Measurements from ENCODE around the gene TRIP10. TPM values are rescaled to one million over a fixed set of nuclear protein-coding genes. Genes with fewer than 3 reads are reported as not detected.

The TRIP10 gene
- total and polyA plus RNA-seq, 2 of the 8 experiments (the other 6 are each of a cell fraction or from before 2014, with no cell fraction given) = 27.8 to 69.5 TPM

DNA sequence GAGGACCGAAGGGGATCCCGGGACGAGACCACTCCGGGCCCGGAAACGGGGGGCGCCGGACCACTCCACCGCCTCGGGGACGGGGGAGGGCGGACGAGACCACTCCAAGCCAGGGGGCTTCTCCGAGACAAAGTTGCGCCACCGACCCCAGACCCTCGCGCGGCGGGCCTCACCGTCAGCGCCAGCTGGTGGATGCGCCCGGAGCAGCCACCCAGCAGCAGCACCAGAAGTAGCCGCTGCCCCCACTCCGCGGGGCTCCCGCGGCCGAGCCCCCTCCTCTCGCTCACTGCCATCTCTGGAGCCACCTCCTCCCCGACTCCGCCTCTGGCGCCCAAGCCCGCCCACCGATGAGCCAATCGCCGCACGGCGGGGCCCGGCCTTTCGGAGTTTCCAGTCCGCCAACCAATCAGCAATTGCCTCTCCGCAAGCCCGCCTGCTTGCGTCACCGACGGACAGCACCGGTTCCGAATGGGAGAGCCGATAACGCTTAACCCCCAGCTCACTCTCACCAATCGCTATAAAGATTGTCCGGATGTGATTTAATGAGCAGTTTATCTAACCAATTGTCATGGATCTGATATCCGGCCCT lies 2.1 kb upstream of the TRIP10 start, which contains the start of gene GPR108:
TSS of gene GPR108 (minus strand) at position 297 of the 589 bp plus-strand sequence. CDS start at position 293, 4 bp downstream.
- POLR2A ChIA-PET (ENCODE audit: partially characterized antibody) = interaction anchor here (0.6 to 9.7 kb wide), 15 partner anchors 9 to 461 kb away, joined by 3 to 110 read pairs (median 3); partner anchors contain the start of genes SH2D3A, TNFSF9 and VAV1
- peak within 1 kb of the TSS; percentile 78 to 87 for H3K4me2 ChIP-seq (ENCODE audit: insufficient read depth in 1 of 2, low read depth in 2 of 2, low read length in 2 of 2)
- H3K36me3 ChIP-seq (ENCODE audit: control insufficient read depth in 2 of 4, insufficient read depth in 4 of 4, low read length in 3 of 4) = peaks cover 0 to 4% (median 0%) of the 10 kb centered on the region in 4 experiments; a peak in 2 of 8 replicates
- H3K23me2 ChIP-seq (ENCODE audit: low read depth, low read length) = peaks cover 17% of the 10 kb centered on the region
- H3K27ac ChIP-seq (ENCODE audit: low read depth, low read length) = peak within 1 kb of the TSS; percentile 97
- H3K14ac ChIP-seq (ENCODE audit: insufficient read length) = no peak within 1 kb of the TSS
- CTCF ChIA-PET (ENCODE audit: partially characterized antibody) = interaction anchor here (0.9 to 4.7 kb wide), 15 partner anchors 14 to 221 kb away, joined by 3 to 31 read pairs (median 4); partner anchors contain the start of genes C3 and VAV1
- peak within 1 kb of the TSS; percentile 88 for H4K5ac ChIP-seq (ENCODE audit: insufficient read length, low read depth, low read length)
- H3K23ac ChIP-seq (ENCODE audit: insufficient read length) = no peak within 1 kb of the TSS
- H3K4me1 ChIP-seq (replicated peaks in 1 of 4; ENCODE audit: control insufficient read depth in 3 of 4, insufficient read depth in 4 of 4, low read length in 3 of 4) = peaks cover 4 to 28% (median 16%) of the 10 kb centered on the region in 4 experiments
- H2BK15ac ChIP-seq (ENCODE audit: low read length) = peak within 1 kb of the TSS; percentile 65; the same call in 1 of the 2 replicates
- H3K9ac ChIP-seq (replicated peaks in 1 of 4; ENCODE audit: extremely low read depth in 1 of 4, low read depth in 3 of 4, low read length in 3 of 4) = peak within 1 kb of the TSS; percentile 73 to 93 (median 88)
- H3K79me1 ChIP-seq (ENCODE audit: low read depth, low read length) = peaks cover 5% of the 10 kb centered on the region
- peak within 1 kb of the TSS; percentile 94 for H2BK5ac ChIP-seq (ENCODE audit: low read depth, low read length)
- FAIRE-seq (no peak), DNase-seq (ENCODE audit: low read depth in 1 of 2, low spot score in 2 of 2) (peak; percentile 99)
- H3K79me2 ChIP-seq (ENCODE audit: control insufficient read depth in 1 of 2, insufficient read depth in 2 of 2, low read length in 2 of 2) = peaks cover 0 to 13% of the 10 kb centered on the region in 2 experiments; a peak in 1 of 4 replicates
- peak within 1 kb of the TSS; percentile 13 for H3K4ac ChIP-seq (replicated peaks; ENCODE audit: insufficient read length, low read depth, low read length)
- peak within 1 kb of the TSS; percentile 91 for H2BK12ac ChIP-seq (ENCODE audit: low read depth, low read length)
- peak within 1 kb of the TSS; percentile 78 for H3K18ac ChIP-seq (ENCODE audit: extremely low read depth, low read length)
- H3K56ac ChIP-seq (replicated peaks; ENCODE audit: insufficient read length, low read depth, low read length) = peak within 1 kb of the TSS; percentile 63
- H4K91ac ChIP-seq (replicated peaks; ENCODE audit: insufficient read length, low read length) = peak within 1 kb of the TSS; percentile 92
- H4K20me1 ChIP-seq (replicated peaks in 1 of 2; ENCODE audit: control insufficient read depth in 1 of 2, insufficient read depth in 2 of 2, low read length in 2 of 2) = peaks cover 0 to 1% of the 10 kb centered on the region in 2 experiments
- H2AK5ac ChIP-seq (ENCODE audit: low read depth, low read length) = no peak within 1 kb of the TSS
- H3K9me3 ChIP-seq (ENCODE audit: insufficient read depth in 2 of 2, low read depth in 1 of 2, low read length in 1 of 2) = no peaks in the 10 kb centered on the region
- peak within 1 kb of the TSS; percentile 16; the same call in 1 of the 2 replicates for H2AFZ ChIP-seq (ENCODE audit: low read length)
- H3K27me3 ChIP-seq (replicated peaks in 1 of 4; ENCODE audit: control insufficient read depth in 3 of 4, extremely low read depth in 1 of 4, insufficient read depth in 3 of 4, low read length in 3 of 4) = no peaks in the 10 kb centered on the region
- 1% methylated on average over 24 of the region's 55 CpGs; no CpG with 5 or more reads in 1 of the 2 experiments for WGBS, 2 experiments (ENCODE audit: extremely low coverage in 1 of 2, insufficient coverage in 1 of 2, insufficient read length in 1 of 2, insufficient replicate concordance in 2 of 2, low coverage in 1 of 2, low lambda C conversion rate in 2 of 2, missing lambda C conversion rate in 1 of 2)
- H3K4me3 ChIP-seq (ENCODE audit: extremely low read depth in 1 of 4, insufficient read depth in 2 of 4, low read depth in 3 of 4, low read length in 4 of 4) = peak within 1 kb of the TSS; percentile 50 to 86 (median 69)
- peak within 1 kb of the TSS; percentile 95 for H4K8ac ChIP-seq (ENCODE audit: extremely low read depth, insufficient read depth, low read length)
- no peak within 1 kb of the TSS for H2BK120ac ChIP-seq (replicated peaks; ENCODE audit: low read depth, low read length)
- 0 out of 2 replicates have a peak within 1 kb of the TSS, but pooled peaks have one; percentile 9 for H2BK20ac ChIP-seq (ENCODE audit: low read length)
- TF ChIP-seq POLR2A (IDR thresholded peaks at IDR 0.05; ENCODE audit: control extremely low read depth in 1 of 2, low read depth in 2 of 2, low read length in 2 of 2) = peak in 1 of 2 experiments; percentile 69; a peak in 2 of 3 replicates
- TF ChIP-seq RFX5 (IDR thresholded peaks at IDR 0.05; ENCODE audit: borderline replicate concordance, low read depth, low read length) = no peak
- peak; percentile 46; the same call in 1 of the 2 replicates for TF ChIP-seq TAF1 (IDR thresholded peaks at IDR 0.05; ENCODE audit: low read depth, low read length)
- no peak for TF ChIP-seq HDAC6 (IDR thresholded peaks at IDR 0.05; ENCODE audit: low read depth, low read length)
- no peak for TF ChIP-seq HDAC2 (IDR thresholded peaks at IDR 0.05; ENCODE audit: borderline replicate concordance in 1 of 2, low read depth in 2 of 2, low read length in 2 of 2)
- TF ChIP-seq TEAD4 (IDR thresholded peaks at IDR 0.05; ENCODE audit: low read depth, low read length) = no peak; the same call in 1 of the 2 replicates
- no peak for TF ChIP-seq YY1 (IDR thresholded peaks at IDR 0.05; ENCODE audit: low read depth, low read length)
- TF ChIP-seq TCF12 (IDR thresholded peaks at IDR 0.05; ENCODE audit: low read depth, low read length) = no peak
- TF ChIP-seq, protein P1, sequence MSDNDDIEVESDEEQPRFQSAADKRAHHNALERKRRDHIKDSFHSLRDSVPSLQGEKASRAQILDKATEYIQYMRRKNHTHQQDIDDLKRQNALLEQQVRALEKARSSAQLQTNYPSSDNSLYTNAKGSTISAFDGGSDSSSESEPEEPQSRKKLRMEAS (IDR thresholded peaks at IDR 0.05) = peak; percentile 67
- TF ChIP-seq CREB1 (IDR thresholded peaks at IDR 0.05) = peak; percentile 95
- peak; percentile 94 for TF ChIP-seq SP2 (IDR thresholded peaks at IDR 0.05; ENCODE audit: low read length)
